GM21786 (cell line): ENCODE data around the gene RAB11A.

Experiments
- ATAC-seq: cut with Tn5 transposase; IDR thresholded peaks from one replicate; pipeline ENCODE4 v1.9.1; 2021; ENCODE audit not compliant: unreplicated experiment

RAB11A gene

GRCh38 chr15:65883571-65883970 is 14.3 kb downstream of the RAB11A start:
- no peak for ATAC-seq

DNA sequence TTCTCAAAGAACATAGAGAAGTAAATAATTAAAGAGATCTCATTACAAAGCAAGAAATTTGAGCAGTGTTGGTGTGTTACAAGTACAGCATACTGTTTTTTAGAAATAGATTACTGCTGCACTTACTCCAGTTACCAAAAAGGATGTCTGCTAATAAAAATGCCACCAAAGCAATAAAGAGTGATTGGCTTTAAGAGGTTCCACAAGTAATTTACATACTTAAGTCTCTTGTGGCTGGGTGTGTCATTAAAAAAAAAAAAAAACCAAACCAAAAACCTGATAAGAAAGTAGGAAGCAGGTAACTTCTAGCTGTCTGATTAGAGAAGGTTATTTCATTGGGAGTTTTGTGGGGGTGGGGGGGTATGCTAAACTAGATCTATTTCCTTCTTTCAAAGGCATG is 15.2 kb downstream of the RAB11A start:
- ATAC-seq, result no peak

DNA sequence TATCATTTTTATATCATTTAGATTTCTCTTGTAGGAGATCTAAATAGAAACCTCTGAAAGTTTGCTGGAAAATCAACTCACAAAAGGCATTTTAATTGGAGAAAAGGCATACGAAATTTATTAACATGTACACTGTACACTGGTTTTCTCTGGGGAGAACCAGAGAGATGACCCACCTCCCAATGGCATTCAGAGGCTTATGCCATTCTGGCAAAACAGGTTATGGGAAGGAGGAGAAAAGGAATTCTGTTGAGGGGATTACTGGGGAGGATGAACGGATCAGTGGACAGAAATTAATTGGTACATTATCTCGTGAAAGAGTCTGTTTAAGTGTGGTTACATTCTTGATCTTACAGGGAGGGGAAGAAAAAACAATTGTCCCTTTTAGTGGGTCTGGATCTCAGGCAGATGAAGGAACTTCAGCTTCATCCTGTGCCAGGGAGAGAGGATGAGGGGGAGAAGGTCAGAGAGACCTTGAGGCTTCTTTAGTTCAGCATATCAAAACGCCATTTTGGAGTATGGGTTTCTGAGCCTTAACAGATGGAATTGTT is 16.5 kb downstream of the RAB11A start:
- no peak for ATAC-seq

DNA sequence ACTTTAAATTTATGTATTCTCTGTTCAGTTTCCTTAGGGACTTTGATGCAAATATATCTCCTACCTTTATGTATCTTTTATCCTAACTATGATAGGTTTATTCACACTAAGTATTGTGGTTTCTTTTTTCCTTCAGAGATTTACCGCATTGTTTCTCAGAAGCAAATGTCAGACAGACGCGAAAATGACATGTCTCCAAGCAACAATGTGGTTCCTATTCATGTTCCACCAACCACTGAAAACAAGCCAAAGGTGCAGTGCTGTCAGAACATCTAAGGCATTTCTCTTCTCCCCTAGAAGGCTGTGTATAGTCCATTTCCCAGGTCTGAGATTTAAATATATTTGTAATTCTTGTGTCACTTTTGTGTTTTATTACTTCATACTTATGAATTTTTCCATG is 18.3 kb downstream of the RAB11A start:
- no peak for ATAC-seq

DNA sequence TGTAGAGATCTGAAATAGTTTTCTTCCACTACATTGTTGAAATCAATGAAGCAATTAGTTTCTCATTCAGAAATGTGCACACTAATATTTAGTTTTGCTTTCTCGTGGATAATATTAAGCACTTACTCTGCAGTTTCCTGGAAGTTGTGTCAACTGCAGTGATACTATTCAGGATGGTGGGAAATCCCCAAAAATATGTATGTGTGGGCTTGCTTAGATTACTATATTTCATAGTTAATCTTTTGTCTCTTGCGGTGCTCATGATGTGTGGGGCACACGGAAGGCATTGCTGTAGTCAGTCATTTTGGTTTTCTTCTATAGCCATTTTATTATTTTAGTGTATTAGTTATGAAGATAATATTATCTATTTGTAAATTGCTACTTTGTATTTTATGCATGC is 19.7 kb downstream of the RAB11A start:
- ATAC-seq, result no peak

- no peak for ATAC-seq
Observed at GRCh38 chr15:65893060-65893459, 23.8 kb downstream of the RAB11A start.

- ATAC-seq, result no peak
Observed at GRCh38 chr15:65896236-65896635, 26.9 kb downstream of the RAB11A start.

DNA sequence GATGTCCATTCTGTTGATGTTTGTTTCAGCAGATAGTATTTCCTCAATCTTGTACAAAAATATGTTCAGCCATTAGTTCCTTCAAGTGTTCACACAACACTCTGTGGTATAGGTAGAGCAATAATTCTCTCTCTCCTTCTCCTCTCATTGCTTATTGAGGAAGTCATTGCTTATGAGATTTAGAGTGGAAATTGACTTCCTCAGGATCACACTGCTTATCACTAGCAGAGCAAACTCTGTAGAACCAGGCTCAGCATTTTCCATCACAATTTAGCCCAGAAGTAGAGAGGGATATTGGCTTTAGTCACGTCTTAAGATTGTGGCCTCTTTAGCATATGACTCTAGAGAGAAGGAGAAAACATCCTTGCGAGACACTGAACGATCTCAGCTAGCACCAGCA is 31.2 kb downstream of the RAB11A start:
- ATAC-seq, result no peak

DNA sequence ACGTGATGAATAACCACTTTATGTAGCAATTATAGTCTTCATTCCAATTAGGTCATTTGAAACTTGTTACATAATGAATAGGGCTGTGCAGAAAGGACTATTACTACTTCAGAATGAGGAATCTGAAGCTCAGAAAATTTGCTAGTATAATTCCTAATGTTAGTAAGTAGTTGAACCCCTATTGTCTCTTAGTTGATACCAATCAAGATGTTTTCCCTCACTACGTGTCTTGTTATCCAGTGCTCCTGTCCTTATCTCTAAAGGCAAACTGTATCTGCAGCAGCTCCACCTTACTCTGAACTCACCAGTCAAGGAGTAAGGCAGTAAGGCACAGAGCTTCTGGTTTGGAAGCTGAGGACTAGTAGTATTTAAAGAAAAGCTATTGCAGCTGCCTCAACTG is 32.0 kb downstream of the RAB11A start:
- no peak for ATAC-seq

- no peak for ATAC-seq
Observed at GRCh38 chr15:65901836-65902235, 32.5 kb downstream of the RAB11A start.

- peak; percentile 80 for ATAC-seq
Observed at GRCh38 chr15:65902373-65902772, 33.1 kb downstream of the RAB11A start.

GRCh38 chr15:65903296-65904073 is 34.2 kb downstream of the RAB11A start:
- ATAC-seq, result no peak

GRCh38 chr15:65904301-65904700 is 35.0 kb downstream of the RAB11A start:
- ATAC-seq, result no peak

DNA sequence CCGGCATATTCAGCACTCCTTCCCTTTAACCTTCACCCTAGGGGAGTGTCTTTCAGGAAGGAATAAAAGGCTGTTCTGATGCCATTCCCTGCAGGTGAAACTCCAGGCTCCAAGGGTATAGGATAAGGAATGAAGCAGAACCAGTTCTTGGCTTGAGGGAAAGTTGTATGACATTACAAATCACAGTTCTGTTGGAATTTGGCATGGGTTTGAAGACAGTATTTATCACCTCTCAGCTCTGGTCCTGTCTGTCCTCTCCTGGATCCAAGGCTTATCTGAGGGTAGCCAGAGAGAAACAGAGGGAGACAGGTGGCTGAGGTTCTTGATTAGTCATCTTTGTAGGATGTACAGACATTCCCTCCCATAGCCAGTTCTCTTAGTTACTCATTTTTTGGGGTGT is 37.1 kb downstream of the RAB11A start:
- no peak for ATAC-seq

DNA sequence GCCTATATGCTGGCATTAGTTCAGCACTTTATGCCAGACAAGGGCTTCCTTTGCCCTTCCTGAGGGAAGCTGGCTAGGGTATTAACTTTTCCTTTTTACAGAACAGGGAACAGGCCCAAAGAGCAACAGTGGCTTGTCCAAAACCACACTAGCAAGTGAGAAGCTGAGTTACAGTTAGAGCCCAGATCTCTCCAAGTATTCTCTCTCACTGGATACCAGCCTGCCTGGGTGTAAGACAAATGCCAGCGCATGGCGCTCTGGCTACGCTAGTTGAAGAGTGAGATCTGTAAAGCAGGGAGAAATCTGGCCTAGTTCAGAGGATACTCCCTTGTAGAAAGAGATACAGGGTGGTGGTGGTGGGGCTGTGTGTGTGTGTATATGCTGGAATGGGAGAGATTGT is 38.4 kb downstream of the RAB11A start:
- ATAC-seq, result no peak

GRCh38 chr15:65908876-65909275 is 39.6 kb downstream of the RAB11A start:
- ATAC-seq, result no peak

GRCh38 chr15:65909831-65910230 is 40.5 kb downstream of the RAB11A start:
- no peak for ATAC-seq

DNA sequence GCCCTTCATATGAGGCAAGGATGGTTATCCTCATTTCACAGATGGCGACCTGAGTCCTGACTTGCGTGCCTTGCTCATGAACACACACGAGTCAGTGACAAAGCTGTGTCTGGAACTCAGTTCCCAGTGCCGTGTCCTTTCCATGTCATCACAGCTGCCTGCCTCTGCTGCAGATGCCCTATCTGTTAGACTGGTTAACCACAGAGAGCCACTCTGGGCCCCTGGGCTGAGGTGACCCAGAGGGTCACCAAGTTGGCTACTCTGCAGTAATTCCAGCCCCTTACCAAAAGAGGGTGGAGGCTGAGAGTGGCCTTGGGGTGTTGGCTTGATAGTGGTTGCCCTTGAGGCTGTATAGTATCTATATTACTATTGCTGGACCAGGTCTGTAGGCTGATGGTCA is 41.0 kb downstream of the RAB11A start:
- ATAC-seq, result no peak

DNA sequence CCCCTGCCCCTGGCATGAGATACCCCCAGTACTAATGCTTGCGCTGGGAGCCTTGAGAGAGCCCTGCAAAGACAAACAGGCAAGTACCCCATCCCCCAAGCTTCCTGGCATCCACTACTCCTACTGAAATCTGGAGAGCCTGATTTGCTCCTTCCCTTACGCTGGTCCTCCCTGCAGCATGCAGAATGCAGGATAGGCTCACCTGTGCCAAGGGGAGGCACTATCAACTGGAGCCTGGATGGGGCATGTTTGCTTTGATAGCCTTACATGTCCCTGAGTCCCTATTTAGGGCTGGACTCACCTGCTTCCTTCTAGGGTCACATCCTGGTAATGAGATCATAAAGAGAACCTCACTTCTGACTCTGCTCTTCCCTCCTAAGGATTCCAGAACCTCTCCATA is 42.9 kb downstream of the RAB11A start:
- no peak for ATAC-seq

GRCh38 chr15:65913631-65914199 is 44.4 kb downstream of the RAB11A start:
- no peak for ATAC-seq

GRCh38 chr15:65914386-65914785 is 45.1 kb downstream of the RAB11A start:
- ATAC-seq, result no peak
